BLaER1 treated with 17β-estradiol and CSF1 and Interleukin-3, amounts not matched to agents 10 nM and 100 nM (cell line): ENCODE results near the gene QDPR.
A peak's percentile ranks its signal among the peaks of the same experiment; 100 is the strongest.

ENCODE experiments used
- H3K27ac ChIP-seq, 11 experiments: shearing (Covaris generic); formaldehyde crosslinking; 2 replicates each; pipeline ENCODE4 v1.8.1; 2022
- H3K27me3 ChIP-seq, 11 experiments: shearing (Covaris generic); formaldehyde crosslinking; 2 replicates each; pipeline ENCODE4 v1.8.1; 2022
- H3K36me3 ChIP-seq, 11 experiments: shearing (Covaris generic); formaldehyde crosslinking; 2 replicates each; pipeline ENCODE4 v1.8.1; 2022
- H3K4me1 ChIP-seq, 10 experiments: shearing (Covaris generic); formaldehyde crosslinking; 2 replicates each; pipeline ENCODE4 v1.8.1; 2022
- H3K4me2 ChIP-seq, 11 experiments: shearing (Covaris generic); formaldehyde crosslinking; 2 replicates each; pipeline ENCODE4 v1.8.1; 2022
- H3K4me3 ChIP-seq, 10 experiments: shearing (Covaris generic); formaldehyde crosslinking; 2 replicates each; pipeline ENCODE4 v1.8.1; 2022
- H3K9ac ChIP-seq, 11 experiments: shearing (Covaris generic); formaldehyde crosslinking; 2 replicates each; pipeline ENCODE4 v1.8.1; 2022
- H3K9me3 ChIP-seq, 11 experiments: shearing (Covaris generic); formaldehyde crosslinking; replicated peaks in 1 of 11; 2 replicates each; pipeline ENCODE4 v1.8.1; 2022
- H4K20me1 ChIP-seq, 11 experiments: shearing (Covaris generic); formaldehyde crosslinking; 2 replicates each; pipeline ENCODE4 v1.8.1; 2022
- Cebpa-rat ChIP-seq, 11 experiments: shearing (Covaris generic); IDR thresholded peaks; 2 replicates each; pipeline ENCODE4 v1.8.1; 2022

Gene QDPR

DNA sequence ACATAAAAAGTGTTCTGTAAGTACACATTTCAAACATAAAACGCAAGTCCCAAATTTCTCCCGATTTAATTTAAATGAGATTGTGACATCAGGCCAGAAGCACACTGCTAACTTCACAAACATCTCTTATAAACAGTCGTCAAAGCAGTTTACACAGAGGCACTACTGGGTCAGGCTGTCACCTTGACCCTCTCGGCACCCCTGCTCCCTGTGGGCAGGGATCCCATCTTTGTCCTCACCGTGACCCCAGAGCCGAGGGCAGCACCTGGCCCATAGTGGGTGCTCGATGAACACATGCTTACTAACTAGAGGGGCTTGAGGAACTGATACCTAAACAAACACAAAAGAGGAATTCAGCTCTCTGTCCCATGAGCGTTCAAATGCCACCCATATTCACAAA lies 22.2 kb downstream of the QDPR start:
- Histone ChIP-seq H3K4me3 (no peak overlapping the region), H3K27me3 (no peaks in the 10 kb centered on the region), H4K20me1 (peaks cover 0 to 14% (median 0%) of the 10 kb centered on the region in 11 experiments; a peak in 5 of 22 replicates), H3K27ac (peak overlapping the region in 3 of 11 experiments; percentile 16 to 44 (median 27); a peak in 4 of 22 replicates), H3K9me3 (no peaks in the 10 kb centered on the region), H3K9ac (peak overlapping the region in 3 of 11 experiments; percentile 1 to 29 (median 11); a peak in 2 of 22 replicates), H3K4me1 (peaks cover 25 to 36% (median 27%) of the 10 kb centered on the region in 10 experiments), H3K4me2 (peak overlapping the region; percentile 36 to 71 (median 59); a peak in 21 of 22 replicates), H3K36me3 (peaks cover 61 to 94% (median 81%) of the 10 kb centered on the region in 11 experiments)
- no peak for TF ChIP-seq Cebpa-rat (IDR thresholded peaks at IDR 0.05)

DNA sequence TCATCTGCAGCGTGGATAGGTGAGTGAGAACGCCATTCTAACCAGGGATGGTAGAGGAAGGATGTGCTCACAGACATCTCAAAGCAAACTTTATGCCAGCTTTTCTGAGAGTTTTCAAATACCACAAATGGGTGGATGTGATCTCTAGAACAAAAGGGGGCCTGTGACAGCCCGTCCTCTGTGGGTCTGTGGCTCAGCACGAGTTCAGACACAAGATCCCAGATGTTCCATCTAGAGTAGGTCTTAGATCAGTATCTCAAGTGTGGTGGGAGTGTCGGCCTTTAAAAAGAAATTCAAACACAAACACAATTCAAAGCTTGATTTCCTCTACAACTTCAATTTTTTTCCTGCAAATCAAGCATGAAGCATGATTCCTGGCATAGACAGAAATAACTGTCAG lies 22.8 kb downstream of the QDPR start:
- Histone ChIP-seq H3K27me3 (no peaks in the 10 kb centered on the region), H3K4me2 (peak overlapping the region in 10 of 11 experiments; percentile 36 to 71 (median 59); a peak in 17 of 22 replicates), H3K4me1 (peaks cover 19 to 30% (median 23%) of the 10 kb centered on the region in 10 experiments), H4K20me1 (peaks cover 0 to 14% (median 0%) of the 10 kb centered on the region in 11 experiments; a peak in 5 of 22 replicates), H3K9me3 (no peaks in the 10 kb centered on the region), H3K27ac (peak overlapping the region in 2 of 11 experiments; percentile 16 to 27; a peak in 2 of 22 replicates), H3K9ac (no peak overlapping the region; a peak in 1 of 22 replicates), H3K4me3 (no peak overlapping the region), H3K36me3 (peaks cover 61 to 94% (median 81%) of the 10 kb centered on the region in 11 experiments)
- TF ChIP-seq Cebpa-rat (IDR thresholded peaks at IDR 0.05), result no peak

- Histone ChIP-seq H3K4me2 (no peak overlapping the region), H3K9ac (no peak overlapping the region), H3K4me3 (no peak overlapping the region), H4K20me1 (no peaks in the 10 kb centered on the region), H3K27ac (no peak overlapping the region), H3K4me1 (peaks cover 0 to under 1% (median 0%) of the 10 kb centered on the region in 10 experiments; a peak in 2 of 20 replicates), H3K9me3 (peaks cover 0 to 14% (median 4%) of the 10 kb centered on the region in 11 experiments; a peak in 6 of 22 replicates), H3K27me3 (no peaks in the 10 kb centered on the region), H3K36me3 (peaks cover 44 to 65% (median 57%) of the 10 kb centered on the region in 11 experiments)
- TF ChIP-seq Cebpa-rat (IDR thresholded peaks at IDR 0.05), result no peak
Observed at GRCh38 chr4:17482716-17483115, 29.2 kb downstream of the QDPR start.

GRCh38 chr4:17480955-17481354 lies 30.9 kb downstream of the QDPR start:
- TF ChIP-seq Cebpa-rat (IDR thresholded peaks at IDR 0.05), result no peak
- peaks cover 0 to 14% (median 4%) of the 10 kb centered on the region in 11 experiments; a peak in 6 of 22 replicates for H3K9me3 ChIP-seq
- peaks cover 27 to 47% (median 40%) of the 10 kb centered on the region in 11 experiments for H3K36me3 ChIP-seq
- H3K4me1 ChIP-seq, result peaks cover 0 to 14% (median 7%) of the 10 kb centered on the region in 10 experiments; a peak in 10 of 20 replicates
- H4K20me1 ChIP-seq, result no peaks in the 10 kb centered on the region
- no peak overlapping the region for H3K4me2 ChIP-seq
- no peak overlapping the region for H3K9ac ChIP-seq
- no peak overlapping the region for H3K27ac ChIP-seq
- no peaks in the 10 kb centered on the region for H3K27me3 ChIP-seq
- H3K4me3 ChIP-seq, result no peak overlapping the region

DNA sequence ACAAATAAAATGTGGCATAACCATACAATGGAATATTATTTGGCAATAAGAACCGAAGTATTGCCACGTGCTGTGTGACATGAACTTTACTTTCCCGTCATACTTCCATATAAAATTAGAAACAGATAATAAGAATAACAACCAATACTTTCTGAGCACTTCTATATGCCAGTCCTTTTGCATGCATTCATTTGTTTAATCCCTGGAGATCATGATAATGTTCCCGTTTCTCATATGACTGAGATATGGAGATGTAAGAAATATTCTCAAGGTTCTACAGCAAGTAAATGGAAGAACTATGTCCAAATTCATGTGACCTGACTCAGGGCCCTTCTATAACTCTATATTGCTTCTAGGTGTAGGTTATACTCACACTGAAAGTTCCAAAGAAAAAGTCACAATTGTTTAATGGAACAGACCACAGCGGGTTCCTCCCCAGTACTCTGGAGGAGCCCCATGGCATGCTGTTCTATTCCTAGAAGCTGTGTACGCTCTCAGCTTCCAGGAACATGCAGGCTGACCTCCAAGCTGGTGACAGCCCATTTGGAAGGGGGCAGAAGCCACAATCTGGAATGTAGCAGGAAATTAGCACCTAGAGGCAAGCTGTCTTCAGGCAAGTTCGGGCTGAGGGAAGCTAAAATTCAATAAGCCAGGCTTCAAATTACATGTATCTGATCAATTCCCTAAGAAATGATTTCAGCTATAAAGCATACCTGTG lies 31.5 kb downstream of the QDPR start:
- no peak for TF ChIP-seq Cebpa-rat (IDR thresholded peaks at IDR 0.05)

GRCh38 chr4:17477774-17478472 lies 34.0 kb downstream of the QDPR start:
- Histone ChIP-seq H4K20me1 (no peaks in the 10 kb centered on the region), H3K4me3 (no peak overlapping the region), H3K4me1 (peaks cover 0 to 14% (median 7%) of the 10 kb centered on the region in 10 experiments; a peak in 10 of 20 replicates), H3K36me3 (peaks cover 8 to 25% (median 17%) of the 10 kb centered on the region in 11 experiments; a peak in 18 of 22 replicates), H3K9me3 (peaks cover 0 to 14% (median 4%) of the 10 kb centered on the region in 11 experiments; a peak in 6 of 22 replicates), H3K27ac (peak overlapping the region in 2 of 11 experiments; percentile 2 to 58; a peak in 1 of 22 replicates), H3K9ac (no peak overlapping the region), H3K4me2 (peak overlapping the region in 3 of 11 experiments; percentile 37 to 67 (median 46); a peak in 2 of 22 replicates), H3K27me3 (no peaks in the 10 kb centered on the region)
- TF ChIP-seq Cebpa-rat (IDR thresholded peaks at IDR 0.05), result no peak

More for the DNA sequence above, 31.5 kb downstream of the QDPR start:
- no peak overlapping the region for H3K4me2 ChIP-seq
- no peak overlapping the region for H3K4me3 ChIP-seq
- no peak overlapping the region for H3K9ac ChIP-seq
- H3K27ac ChIP-seq, result no peak overlapping the region
- peaks cover 0 to 14% (median 4%) of the 10 kb centered on the region in 11 experiments; a peak in 6 of 22 replicates for H3K9me3 ChIP-seq
- H3K36me3 ChIP-seq, result peaks cover 24 to 46% (median 36%) of the 10 kb centered on the region in 11 experiments
- H3K27me3 ChIP-seq, result no peaks in the 10 kb centered on the region
- no peaks in the 10 kb centered on the region for H4K20me1 ChIP-seq
- H3K4me1 ChIP-seq, result peaks cover 0 to 14% (median 7%) of the 10 kb centered on the region in 10 experiments; a peak in 10 of 20 replicates

GRCh38 chr4:17476853-17477252 lies 35.0 kb downstream of the QDPR start:
- no peak overlapping the region for H3K4me3 ChIP-seq
- H3K27me3 ChIP-seq, result no peaks in the 10 kb centered on the region
- H4K20me1 ChIP-seq, result no peaks in the 10 kb centered on the region
- H3K36me3 ChIP-seq, result peaks cover 0 to 16% (median 7%) of the 10 kb centered on the region in 11 experiments; a peak in 11 of 22 replicates
- peaks cover 0 to 14% (median 7%) of the 10 kb centered on the region in 10 experiments; a peak in 10 of 20 replicates for H3K4me1 ChIP-seq
- no peak for TF ChIP-seq Cebpa-rat (IDR thresholded peaks at IDR 0.05)
- H3K9ac ChIP-seq, result no peak overlapping the region; a peak in 1 of 22 replicates
- peak overlapping the region in 5 of 11 experiments; percentile 18 to 39 (median 25); a peak in 4 of 22 replicates for H3K27ac ChIP-seq
- H3K4me2 ChIP-seq, result peak overlapping the region in 5 of 11 experiments; percentile 19 to 67 (median 46); a peak in 10 of 22 replicates
- peaks cover 0 to 8% (median 3%) of the 10 kb centered on the region in 11 experiments; a peak in 6 of 22 replicates for H3K9me3 ChIP-seq

DNA sequence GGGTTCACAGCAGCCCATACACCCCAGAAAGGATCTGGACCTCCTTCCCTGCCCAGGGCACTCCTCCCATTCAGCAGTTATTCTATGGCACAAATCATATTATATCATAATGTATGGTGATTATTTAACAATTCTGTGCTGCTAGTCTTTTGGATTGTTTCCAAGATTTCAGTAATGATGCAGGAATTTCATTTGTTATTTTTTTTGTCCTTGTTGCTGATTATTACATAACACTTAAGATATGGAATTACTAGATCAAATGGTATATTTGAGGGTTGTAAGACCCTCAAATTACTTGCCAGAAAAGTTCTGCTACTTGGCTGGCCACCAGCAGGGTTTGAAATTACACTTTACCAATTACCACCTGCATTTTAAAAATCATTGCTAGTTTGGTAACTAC lies 36.4 kb downstream of the QDPR start:
- H4K20me1 ChIP-seq, result no peaks in the 10 kb centered on the region
- H3K4me3 ChIP-seq, result no peak overlapping the region
- H3K27me3 ChIP-seq, result no peaks in the 10 kb centered on the region
- TF ChIP-seq Cebpa-rat (IDR thresholded peaks at IDR 0.05), result peak in 3 of 11 experiments; percentile 47 to 71 (median 55); a peak in 5 of 22 replicates
- no peak overlapping the region for H3K9ac ChIP-seq
- no peaks in the 10 kb centered on the region for H3K9me3 ChIP-seq
- H3K4me2 ChIP-seq, result no peak overlapping the region
- H3K27ac ChIP-seq, result no peak overlapping the region
- H3K36me3 ChIP-seq, result peaks cover 0 to 6% (median 0%) of the 10 kb centered on the region in 11 experiments; a peak in 5 of 22 replicates
- H3K4me1 ChIP-seq, result peaks cover 0 to 14% (median 7%) of the 10 kb centered on the region in 10 experiments; a peak in 10 of 20 replicates
